A172 (cell line): ENCODE measurements around the gene MAL. TPM values are rescaled to one million over a fixed set of nuclear protein-coding genes. Genes with fewer than 3 reads are reported as not detected.
"Not testable (repeated sequence)": the region's sequence is repeated elsewhere in the genome, so short reads cannot be mapped to it uniquely, and the experiment has no call there.

Source experiments
- DNase-seq: peaks from one replicate; pipeline ENCODE4 v3.0.0-alpha.2; 2015; ENCODE audit warnings: low spot score
- total RNA-seq: library from RNA; depleted of rRNA; stranded (reverse); fragments of >200 nt; shearing (Covaris generic); gene quantifications from 2 replicates; pipeline ENCODE4 v1.2.3, GENCODE V29; 2014; rRNA removed

MAL gene
- total RNA-seq, 1 experiment from 2014 or later: not detected

GRCh38 chr2:95098273-95098672 is 72.8 kb downstream of the MAL start:
- not testable (repeated sequence) for DNase-seq

- no peak for DNase-seq
These were observed 74.4 kb downstream of the MAL start for GRCh38 chr2:95099910-95100309.

Other genes starting within 250 kb of the MAL start
- gene TEKT4, start 154.3 kb upstream of the MAL start, total RNA-seq: not detected in 2 replicates
- 60.7 and 84.4 TPM in 2 replicates for gene MRPS5, start 96.1 kb downstream of the MAL start, total RNA-seq
- 3.3 and 8.2 TPM in 2 replicates for gene ZNF514, start 134.1 kb downstream of the MAL start, total RNA-seq
- gene ZNF2, start 140.1 kb downstream of the MAL start, total RNA-seq: 4.1 and 6.7 TPM in 2 replicates
- 0.41 TPM in 1 of 2 replicates, not detected in the other for gene ZNF892, start 181.8 kb downstream of the MAL start, total RNA-seq
- gene PROM2, start 248.7 kb downstream of the MAL start, total RNA-seq: 0.31 and 1.3 TPM in 2 replicates